ENCODE measurements around the gene ANKRD24. TPM values are rescaled to one million over a fixed set of nuclear protein-coding genes. Genes with fewer than 3 reads are reported as not detected.

Gene ANKRD24
- total RNA-seq, 1 experiment from 2014 or later, result 2.4 TPM

DNA sequence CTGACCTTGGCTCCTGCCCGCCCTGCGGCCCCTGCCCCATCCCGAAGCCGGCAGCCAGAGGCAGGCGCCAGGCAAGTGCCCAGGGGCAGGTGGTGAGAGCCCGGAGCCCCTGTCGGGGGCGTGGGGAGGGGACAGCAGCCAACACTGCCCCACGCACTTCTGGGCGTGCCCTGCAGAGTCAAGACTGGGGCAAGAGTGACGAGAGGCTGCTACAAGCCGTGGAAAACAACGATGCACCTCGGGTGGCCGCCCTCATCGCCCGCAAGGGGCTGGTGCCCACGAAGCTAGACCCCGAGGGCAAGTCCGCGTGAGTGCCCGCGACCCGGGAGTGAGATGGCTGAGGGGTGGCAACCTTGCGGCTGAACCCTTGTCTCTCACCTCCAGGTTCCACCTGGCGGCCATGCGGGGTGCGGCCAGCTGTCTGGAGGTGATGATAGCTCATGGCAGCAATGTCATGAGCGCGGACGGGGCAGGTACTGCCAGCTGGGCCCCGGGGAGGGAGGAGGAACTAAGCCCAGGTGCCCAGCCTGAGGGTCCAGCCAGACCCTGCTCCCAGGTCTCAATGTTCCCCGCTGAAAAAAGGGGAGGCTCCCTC is 17.3 kb downstream of the ANKRD24 start:
- WGBS (ENCODE audit: extremely low coverage, insufficient read length, low lambda C conversion rate), result no CpG with 5 or more reads among the region's 33 CpGs
- peak; percentile 80 for DNase-seq
- H3K4me3 Mint-ChIP-seq, result no peak overlapping the region

More for the DNA sequence above, 17.3 kb downstream of the ANKRD24 start:
- Histone ChIP-seq H3K79me1 (ENCODE audit: insufficient read depth, low read depth, low read length, poor library complexity, severe bottlenecking) (no peaks in the 10 kb centered on the region), H3K18ac (ENCODE audit: insufficient read length, low read depth, low read length) (no peak overlapping the region), H4K91ac (ENCODE audit: insufficient read length, low read depth, low read length) (no peak overlapping the region), H3K56ac (ENCODE audit: insufficient read length, low read depth, low read length) (no peak overlapping the region), H3K23ac (ENCODE audit: insufficient read length, low read depth, low read length) (no peak overlapping the region), H2BK5ac (ENCODE audit: insufficient read length, low read length) (no peak overlapping the region), H3K27ac (ENCODE audit: insufficient read length, low read depth, low read length) (no peak overlapping the region), H3T11ph (ENCODE audit: low read length) (no peak overlapping the region), H3K14ac (ENCODE audit: insufficient read depth, low read length) (no peak overlapping the region), H2BK120ac (ENCODE audit: low read depth, low read length, poor library complexity, severe bottlenecking) (no peak overlapping the region), H3K4me1 (ENCODE audit: insufficient read depth, low read length) (no peaks in the 10 kb centered on the region), H4K20me1 (ENCODE audit: control insufficient read depth, insufficient read depth, insufficient read length) (no peaks in the 10 kb centered on the region), H3K79me2 (ENCODE audit: insufficient read depth, low read length) (no peaks in the 10 kb centered on the region), H2BK12ac (ENCODE audit: insufficient read length, low read depth, low read length) (no peak overlapping the region), H3K4me2 (ENCODE audit: insufficient read depth, insufficient read length, low read length) (no peak overlapping the region), H3K23me2 (ENCODE audit: insufficient read length, low read depth, low read length, poor library complexity, severe bottlenecking) (no peaks in the 10 kb centered on the region), H3K27me3 (ENCODE audit: insufficient read depth, low read length) (peaks cover 3% of the 10 kb centered on the region; the same call in 1 of the 2 replicates), H4K5ac (ENCODE audit: insufficient read length, low read depth, low read length) (no peak overlapping the region), H3K9me3 (ENCODE audit: control insufficient read depth, low read depth, low read length) (no peaks in the 10 kb centered on the region), H2BK15ac (ENCODE audit: low read depth, low read length) (no peak overlapping the region), H2BK20ac (ENCODE audit: low read depth, low read length, poor library complexity, severe bottlenecking) (no peak overlapping the region), H2AK5ac (ENCODE audit: insufficient read length, low read length) (no peak overlapping the region), H4K8ac (replicated peaks; ENCODE audit: insufficient read length, low read depth, low read length) (no peak overlapping the region), H3K4ac (ENCODE audit: low read depth, low read length) (no peak overlapping the region), H2AFZ (ENCODE audit: low read length) (no peak overlapping the region), H3K9ac (ENCODE audit: extremely low read depth, insufficient read length, low read length) (no peak overlapping the region)
- Mint-ChIP-seq H3K4me1 (peaks cover 7 to 18% of the 10 kb centered on the region in 2 experiments), H3K27ac (no peak overlapping the region), H3K9me3 (peaks cover 8 to 9% of the 10 kb centered on the region in 2 experiments; a peak in 3 of 5 replicates), H3K27me3 (ENCODE audit: low read depth) (peaks cover 69% of the 10 kb centered on the region), H3K36me3 (ENCODE audit: insufficient read depth in 1 of 3, low read depth in 3 of 3) (no peaks in the 10 kb centered on the region; a peak in 3 of 7 replicates)
- TF ChIP-seq, protein P1, sequence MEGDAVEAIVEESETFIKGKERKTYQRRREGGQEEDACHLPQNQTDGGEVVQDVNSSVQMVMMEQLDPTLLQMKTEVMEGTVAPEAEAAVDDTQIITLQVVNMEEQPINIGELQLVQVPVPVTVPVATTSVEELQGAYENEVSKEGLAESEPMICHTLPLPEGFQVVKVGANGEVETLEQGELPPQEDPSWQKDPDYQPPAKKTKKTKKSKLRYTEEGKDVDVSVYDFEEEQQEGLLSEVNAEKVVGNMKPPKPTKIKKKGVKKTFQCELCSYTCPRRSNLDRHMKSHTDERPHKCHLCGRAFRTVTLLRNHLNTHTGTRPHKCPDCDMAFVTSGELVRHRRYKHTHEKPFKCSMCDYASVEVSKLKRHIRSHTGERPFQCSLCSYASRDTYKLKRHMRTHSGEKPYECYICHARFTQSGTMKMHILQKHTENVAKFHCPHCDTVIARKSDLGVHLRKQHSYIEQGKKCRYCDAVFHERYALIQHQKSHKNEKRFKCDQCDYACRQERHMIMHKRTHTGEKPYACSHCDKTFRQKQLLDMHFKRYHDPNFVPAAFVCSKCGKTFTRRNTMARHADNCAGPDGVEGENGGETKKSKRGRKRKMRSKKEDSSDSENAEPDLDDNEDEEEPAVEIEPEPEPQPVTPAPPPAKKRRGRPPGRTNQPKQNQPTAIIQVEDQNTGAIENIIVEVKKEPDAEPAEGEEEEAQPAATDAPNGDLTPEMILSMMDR (conservative IDR thresholded peaks at IDR 0.05), result peak; percentile 69

Measured in H9 (cell line).